Measurements from ENCODE around the gene FLNA.
"Not testable (repeated sequence)": the region's sequence is repeated elsewhere in the genome, so short reads cannot be mapped to it uniquely, and the experiment has no call there.

Gene FLNA

DNA sequence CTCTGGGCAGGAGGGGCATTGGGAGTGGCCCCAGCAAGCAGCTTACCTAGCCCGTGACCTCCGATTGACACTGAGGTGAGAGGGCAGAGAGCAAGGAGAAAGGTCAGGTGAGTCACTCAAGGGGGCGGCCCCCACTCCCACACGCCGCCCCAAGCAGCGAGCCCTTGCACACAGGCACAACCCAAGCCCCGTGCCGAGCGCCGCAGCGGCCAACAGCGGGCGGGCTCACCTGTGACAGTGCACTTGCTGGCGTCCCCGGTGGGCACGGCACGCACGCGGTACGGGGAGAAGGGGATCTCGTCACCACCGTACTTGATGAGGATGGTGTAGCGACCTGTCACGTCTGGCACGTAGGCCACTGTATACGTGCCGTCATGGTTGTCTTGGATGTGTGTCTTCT lies 17.2 kb downstream of the FLNA start:
- DNase-seq, result no peak

DNA sequence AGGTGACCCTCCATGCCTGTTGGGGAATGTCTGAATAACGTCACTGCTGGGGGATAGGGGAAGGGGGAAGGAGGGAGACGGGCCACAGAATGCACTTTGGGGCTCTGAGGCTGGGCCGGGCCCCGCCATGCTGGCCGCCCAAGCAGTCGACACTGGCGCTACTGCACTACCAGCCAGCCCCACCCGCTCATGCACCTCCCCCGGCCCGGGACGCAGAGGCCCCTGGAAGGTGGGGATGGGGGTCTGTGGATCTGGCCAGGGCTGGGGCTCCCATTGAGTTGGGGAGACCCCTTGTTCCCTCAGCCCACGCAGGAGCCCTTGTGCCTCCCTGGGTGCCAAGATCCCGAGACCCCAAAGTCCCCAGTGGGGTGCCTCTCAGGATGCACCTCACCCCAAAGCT lies 17.8 kb downstream of the FLNA start:
- DNase-seq, result no peak

DNA sequence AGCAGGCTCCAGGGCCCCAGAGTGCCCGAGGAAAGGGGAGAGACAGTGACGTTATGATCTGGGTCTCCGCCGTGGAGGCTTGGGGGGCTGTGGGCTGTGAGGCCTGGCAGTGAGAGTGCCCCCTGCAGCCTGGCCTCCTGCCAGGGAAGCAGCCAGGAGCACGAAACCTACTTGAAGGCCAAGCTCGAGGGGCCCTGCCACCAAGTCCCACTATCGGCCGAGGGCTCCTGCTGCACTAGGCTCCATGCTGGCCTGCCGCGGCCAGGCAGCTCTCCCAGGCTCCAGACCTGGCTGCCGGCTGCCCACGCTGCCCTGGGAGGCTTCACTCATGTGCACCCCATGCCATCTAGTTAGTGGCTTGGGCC lies 18.7 kb downstream of the FLNA start:
- no peak for DNase-seq

DNA sequence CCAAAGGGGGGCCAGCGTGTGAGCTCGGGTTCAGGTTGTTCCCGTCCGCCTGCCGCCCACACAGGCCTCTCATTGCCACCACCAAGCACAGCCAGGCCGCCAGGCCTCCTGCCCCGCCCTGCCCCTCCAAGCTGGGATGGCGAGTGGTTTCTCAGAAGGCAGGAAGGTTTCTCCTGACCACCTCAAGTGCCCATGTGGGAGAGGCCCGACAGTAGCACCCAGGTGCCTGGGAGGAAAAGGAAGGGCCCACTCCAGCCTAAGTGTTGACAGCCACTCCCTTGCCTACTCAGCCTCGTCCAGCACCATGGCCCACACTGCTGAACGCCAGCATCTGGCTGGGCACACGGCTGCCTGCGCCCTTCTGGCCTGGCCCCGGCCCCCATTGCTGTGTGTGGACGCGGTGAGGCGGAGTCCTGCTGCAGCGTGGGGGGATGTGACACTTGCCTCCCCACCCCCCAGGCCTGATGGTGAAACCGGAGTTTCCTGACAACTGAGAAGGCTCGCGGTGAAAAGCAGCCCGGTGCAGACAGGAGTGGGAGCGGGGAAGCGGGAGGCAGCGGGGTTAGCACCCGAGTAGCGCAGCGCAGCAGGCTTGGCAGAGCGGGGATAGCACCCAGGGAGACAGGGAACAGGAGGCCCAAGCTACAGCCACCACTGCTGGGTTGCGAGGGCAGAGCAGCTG lies 19.2 kb downstream of the FLNA start:
- no peak for DNase-seq

DNA sequence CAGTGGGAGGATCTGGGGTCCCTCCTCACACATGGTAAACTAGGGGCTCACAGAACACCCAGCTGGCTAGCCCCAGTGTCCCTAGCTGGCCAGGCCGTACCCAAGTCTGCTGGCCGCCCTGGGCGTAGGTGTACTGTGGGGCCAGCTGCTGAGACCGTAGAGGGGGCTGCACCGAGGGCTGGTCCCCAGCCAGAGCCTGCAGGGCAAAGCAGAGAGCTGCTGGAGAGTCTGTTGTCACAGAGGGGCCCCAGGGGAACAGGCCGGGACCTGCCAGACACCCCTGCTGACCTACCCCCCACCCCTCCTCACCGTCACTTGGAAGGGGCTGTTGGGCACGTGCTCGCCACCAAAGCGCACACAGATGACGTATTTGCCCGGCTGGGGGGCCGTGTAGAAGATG lies 19.9 kb downstream of the FLNA start:
- no peak for DNase-seq

DNA sequence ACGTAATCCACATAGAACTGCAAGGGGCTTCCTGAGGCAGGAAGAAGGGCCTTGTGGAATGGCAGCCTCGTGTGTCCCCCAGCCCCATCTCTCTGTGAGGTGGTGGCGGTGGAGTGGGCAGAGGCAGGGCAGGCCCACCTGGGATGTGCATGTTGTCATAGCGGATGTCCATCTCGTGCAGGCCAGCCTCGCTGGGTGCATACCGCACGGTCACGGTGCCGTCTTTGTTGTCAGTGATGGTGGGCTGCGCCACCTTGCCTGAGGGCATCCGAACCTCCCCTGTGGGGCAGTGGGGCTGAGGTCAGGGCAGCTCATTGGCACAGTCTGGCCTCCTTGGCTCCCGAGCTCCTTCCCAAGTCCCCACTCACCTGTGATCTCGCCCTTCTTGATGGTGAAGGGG lies 20.4 kb downstream of the FLNA start:
- DNase-seq, result no peak

DNA sequence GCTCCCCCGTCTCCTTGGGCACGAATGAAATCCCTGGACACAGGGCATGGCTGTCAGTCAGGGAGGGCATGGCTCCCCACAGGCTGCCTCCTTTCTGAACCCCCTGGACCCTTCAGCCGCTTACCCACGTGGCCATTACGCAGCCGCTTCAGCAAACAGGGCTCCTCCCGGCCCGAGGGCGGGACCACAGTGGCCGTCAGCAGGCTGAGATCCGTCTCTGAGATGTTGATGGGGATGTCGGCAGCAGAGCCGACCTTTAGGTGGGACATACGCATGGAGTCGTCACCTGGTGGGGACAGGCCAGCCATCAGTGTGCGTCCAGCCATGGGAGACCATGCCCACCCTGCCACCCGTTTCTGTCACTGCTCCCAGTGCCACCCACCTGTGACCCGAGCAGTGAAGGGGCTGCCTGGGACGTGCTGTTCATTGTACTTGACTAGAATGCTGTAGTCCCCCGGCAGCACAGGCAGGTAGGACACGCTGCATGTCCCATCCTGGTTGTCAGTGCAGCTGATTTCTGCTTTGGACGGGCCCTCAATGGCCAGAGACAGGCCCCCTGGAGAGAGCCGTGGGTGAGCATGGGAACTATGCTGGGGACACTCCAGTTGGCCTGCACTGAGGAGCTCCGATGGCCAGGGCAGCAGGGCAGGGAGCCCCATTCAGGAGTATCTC lies 21.1 kb downstream of the FLNA start:
- no peak for DNase-seq

DNA sequence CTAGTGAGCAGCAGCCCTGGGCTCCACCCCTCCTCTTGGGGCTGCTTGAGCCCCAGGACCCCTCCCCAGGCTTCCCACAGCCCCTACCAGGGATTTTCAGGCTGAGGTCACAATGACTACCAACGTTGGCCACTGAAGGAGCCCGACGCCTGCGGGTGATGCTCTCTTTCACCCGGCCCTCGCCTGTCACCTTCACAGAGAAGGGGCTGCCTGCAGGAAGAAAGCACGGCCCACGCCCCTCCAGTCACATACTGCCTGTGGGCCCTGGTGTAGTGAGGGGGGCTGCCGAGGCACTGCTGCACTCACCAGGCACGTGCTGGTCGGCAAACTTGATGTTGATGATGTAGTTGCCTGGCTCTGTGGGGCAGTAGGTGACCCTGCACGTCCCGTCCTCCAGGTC lies 22.0 kb downstream of the FLNA start:
- DNase-seq, result no peak

DNA sequence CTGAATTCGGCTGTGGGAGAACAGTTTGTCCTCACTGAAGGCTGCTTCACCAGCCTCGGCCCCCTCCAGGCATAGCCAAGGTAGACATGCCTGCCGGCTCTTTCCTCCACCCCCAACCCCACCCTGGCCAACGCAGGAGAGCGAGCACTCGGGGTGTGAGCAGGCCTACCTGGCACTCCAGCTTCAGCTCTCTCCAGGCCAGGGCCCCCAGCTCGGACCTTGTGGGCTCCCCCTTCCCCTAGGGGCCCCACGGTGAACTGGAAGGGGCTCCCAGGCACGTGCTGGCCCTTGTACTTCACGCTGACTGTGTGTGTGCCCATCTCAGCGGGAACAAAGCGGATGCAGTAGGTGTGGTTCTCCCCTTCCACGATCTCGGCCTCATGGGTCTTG lies 22.4 kb downstream of the FLNA start:
- no peak for DNase-seq

DNA sequence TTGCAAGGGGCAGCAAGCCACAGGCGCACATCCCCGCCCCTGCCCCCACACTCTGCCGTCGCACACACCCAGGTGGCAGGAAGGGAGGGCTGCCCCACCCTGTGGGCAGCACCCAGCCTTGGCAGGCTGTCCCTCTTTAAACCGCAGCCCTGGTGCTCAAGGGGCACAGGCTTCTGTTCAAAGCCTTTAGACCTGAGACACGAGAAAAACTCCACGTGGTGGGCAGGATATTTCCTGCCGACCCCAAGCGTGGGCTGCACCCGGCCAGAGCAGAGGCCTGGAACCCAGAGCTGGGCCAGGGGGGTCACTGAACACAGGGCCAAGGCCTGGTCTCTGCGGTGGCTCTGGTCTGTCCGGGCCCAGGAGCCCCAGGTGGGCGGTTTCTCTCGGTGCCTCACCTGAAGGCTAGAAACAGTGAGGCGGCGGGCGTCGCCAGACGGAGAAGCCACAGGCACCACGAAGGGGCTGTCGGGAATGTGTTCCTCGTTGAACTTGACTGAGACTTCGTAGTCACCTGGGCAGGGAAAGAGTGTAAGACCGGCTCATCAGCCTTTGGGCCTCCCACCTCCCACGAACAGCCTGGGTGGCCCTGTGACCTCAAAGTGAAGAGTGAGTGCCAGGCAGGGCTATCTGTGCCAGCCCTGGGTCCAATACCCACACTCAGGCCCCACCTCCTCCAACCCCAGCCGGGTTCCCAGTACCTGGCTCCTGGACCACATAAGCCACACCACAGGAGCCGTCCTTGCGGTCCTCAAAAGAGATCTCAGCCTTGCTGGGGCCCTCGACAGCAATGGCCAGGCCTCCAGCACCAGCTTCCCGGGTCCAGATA lies 23.0 kb downstream of the FLNA start:
- DNase-seq, result no peak

DNA sequence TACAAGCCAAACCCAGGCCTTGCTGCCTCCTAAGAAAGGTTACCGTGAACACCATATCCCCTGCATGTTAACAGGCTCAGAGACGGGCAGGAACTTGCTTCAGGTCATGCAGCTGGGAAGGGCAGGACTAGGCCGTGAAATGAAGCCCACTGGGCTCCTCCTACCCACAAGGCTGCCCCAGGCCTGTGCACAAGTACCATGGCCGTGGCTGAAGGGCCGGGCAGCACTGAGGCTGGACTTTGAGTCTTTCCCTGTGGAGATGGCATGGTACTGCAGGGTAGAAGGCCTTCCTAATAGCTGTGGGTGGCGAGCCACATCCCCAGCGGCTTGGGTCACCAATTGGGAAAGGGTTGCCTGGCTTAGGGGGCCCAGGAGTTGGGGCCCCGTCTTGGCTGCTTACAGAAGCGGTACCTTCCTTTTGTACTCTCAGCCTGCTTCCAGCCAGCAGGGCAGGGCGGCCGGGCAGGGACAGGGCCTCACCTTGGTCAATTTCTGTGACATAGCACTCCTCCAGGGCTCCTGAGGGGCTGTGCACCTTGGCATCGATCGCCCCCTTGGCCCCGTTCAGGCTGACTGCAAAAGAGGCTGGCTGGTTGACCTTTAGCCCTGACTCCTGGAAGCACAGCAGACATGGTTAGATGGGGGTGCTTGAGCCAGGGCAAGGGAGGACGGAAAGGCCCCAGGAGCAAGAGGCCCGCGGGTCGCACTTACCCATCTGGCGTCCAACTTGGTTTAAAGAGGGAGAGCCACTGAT lies 23.8 kb downstream of the FLNA start:
- DNase-seq, result no peak

DNA sequence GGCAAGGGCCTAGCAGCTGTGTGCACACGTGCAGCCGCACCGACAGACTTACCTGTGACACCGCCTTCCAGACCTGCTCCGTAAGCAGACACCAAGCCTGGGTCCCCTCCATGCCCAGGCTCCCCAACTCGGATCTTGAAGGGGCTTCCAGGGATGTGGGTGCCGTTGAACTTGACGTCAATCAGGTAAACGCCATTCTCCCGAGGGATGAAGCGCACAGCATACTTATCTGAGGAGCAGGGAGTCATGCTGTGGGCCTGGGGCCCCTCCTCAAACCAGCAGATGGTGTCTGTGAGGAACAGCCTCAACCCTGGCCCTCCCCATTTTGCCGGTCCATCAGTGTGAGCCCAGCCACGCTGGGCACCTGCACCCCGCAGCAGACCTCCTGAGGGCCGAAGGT lies 24.5 kb downstream of the FLNA start:
- DNase-seq, result no peak

DNA sequence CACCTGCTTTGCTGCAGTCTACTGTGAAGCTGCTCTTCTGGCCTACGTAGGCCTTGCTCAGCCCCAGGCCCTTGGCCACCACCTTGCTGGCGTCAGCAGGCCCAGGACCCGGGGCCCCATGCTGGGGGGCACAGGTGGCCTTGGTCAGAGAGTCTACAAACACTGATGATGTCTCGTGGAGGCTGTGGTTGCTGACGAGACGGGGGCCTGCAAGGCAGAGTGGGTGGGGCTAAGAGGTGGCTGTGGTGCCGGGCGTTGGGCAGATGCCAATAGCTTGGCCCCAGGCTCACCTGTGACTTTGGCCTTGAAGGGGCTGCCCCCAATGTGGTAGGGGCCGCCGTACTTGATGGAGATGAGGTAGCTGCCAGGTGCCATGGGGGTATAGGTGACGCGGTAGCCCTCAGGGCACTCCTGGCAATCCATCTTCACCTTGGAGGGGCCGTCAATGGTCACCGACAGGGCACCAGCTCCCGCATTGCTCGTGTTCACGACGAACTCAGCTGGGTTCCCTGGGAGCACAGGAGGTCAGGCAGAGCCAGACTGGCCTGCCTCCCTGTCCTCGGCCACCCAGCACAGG lies 25.0 kb downstream of the FLNA start:
- DNase-seq, result no peak

DNA sequence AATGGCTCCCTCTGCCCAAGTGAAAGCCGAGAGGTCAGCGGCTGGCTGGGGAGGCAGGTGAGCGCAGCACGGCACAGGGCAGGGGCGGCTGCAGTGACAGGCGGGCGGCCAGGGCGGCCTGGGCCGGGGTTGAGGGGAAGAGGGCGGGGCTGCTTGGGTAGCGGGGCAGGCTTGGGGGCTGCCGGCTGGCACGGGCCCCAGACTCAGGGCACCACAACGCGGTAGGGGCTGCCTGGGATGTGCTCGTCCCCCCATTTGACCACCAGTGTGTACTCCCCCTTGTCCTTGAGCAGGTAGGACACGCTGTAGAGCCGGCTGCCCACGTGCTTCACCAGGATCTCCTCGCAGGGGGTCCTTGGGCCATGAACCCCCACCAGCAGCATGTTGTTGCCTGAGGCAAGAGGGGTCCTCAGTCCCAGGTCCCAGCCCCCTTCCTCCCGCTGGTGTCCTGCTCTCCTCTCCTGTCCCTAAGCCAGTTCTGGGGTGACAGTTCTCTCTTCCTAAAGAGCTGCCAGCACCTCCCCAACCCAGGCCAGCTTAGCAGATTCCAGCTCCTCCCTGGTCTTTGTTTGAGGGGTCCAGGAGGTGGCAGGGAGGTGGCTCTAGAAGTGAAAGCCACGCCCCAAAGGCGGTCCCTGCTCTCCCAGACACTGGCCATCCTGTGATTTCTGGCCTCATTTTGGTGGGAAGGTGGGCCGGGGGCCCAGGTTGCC lies 25.6 kb downstream of the FLNA start:
- DNase-seq, result no peak

DNA sequence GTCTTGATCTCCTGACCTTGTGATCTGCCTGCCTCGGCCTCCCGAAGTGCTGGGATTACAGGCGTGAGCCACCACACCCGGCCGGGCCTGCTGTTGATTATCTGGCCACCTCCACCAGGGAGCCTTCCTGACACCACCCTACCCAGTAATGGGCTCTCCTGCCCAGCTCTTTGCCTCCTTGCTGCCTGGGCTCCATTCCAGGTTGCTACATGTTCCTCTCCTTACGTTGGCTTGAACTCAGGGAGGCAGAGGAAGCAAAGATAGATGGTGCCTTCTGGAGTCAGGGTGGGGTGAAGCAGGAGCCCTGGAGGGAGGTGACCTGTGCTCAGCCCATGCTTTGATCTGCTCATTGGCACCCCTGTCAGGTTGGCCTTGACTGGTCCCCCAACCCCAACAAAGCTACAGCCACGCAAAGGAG lies 26.3 kb downstream of the FLNA start:
- no peak for DNase-seq

DNA sequence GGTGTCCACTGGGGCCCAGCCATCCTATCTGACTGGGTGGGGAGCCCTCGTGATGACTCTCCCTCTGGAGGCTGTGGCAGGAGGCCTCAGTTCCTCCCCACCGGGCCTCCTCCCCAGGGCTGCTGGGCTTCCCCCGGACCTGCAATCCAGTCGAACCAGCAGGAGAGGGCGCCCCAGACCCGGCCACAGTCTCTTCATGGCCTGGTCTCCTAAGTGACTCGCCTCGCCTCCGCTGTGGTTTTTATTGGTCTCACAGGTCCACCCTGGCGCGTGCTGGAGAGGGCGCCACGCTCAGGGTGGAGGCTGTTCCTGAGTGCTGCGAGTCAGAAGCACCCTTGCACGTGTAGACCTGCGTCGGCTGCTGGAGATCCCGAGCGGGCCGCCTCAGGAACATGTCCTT lies 30.8 kb downstream of the FLNA start:
- DNase-seq, result not testable (repeated sequence)

DNA sequence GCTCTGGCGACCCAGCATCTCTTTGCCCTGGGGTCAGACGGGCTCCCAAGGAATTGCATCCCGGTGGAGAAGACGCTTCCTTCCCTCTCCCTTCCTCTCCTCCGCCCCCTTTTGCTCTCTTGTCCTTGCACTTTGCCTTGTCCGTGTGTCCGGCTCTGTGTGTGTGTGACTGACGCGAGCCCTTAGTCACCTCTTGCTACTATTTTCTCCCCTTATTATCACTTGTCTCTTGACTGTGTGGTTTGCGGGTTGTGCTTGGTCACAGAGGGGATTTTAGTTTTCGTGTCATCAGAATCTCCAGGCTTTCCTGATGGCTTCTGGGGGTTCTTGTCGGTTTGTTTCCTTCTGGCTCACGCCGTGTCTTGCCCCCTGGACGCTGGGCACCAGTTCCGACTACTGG lies 31.4 kb downstream of the FLNA start:
- DNase-seq, result not testable (repeated sequence)

DNA sequence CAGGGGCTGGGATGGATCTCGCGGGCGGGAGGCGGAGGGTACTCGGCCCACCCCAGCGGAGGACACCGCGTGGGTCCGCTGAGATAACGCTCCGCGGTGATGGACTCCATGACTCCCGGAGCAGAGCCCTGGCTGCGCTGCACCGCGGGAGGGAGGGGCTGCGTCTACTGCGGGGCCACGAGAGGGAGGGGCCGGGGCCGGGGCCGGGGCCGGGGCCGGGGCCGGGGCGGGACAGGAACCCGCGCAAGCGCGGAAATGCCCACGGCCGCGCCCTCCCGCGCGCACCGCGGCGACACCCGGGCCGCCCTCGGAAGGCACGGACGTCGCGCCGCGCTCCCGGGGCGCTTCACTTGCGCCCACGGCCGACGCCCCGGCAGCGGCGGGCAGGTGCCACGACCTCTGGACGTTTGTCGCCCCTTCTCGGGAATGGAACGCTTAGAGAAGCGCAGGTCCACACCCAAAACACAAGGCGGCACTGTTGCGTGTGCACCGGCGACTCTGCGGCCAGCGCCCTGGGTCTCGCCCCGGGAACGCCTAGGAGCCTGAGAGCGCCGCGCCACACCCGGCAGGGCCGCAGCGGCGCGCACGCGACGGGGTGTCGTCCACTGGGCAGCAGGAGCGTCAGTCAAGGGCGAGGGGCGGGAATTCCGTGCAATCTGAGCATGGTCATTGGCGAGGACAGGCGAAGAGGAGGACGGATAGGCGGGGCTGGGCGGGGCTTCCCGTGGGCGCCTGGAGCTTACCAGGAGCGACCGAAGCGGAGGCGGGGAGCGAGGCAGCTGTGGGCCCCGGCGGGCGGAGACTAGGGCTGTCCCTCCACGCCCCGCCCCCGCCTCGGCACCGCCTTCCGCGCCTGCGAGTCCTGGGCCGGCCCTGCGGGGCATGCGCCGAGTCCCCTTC lies 32.8 kb downstream of the FLNA start:
- DNase-seq, result not testable (repeated sequence)

DNA sequence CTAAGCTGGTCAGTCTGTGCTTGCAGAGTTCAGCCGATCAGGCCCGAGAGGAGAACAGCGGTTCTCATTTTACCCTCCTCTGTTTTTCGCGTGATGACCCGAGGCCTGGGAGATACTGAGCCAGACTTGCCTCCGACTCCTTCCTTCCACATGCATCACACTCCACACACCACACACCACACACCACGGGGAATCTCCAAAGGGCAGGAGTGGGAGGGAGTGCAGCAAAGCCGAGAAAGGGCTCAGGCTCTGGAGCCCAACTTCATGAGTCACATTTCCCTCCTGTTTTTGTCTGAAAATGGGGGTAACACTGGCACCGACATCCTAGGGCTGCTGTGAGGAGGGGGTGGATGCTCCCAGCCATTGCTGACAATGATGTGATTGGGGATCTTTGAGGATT lies 39.9 kb downstream of the FLNA start:
- DNase-seq, result no peak

DNA sequence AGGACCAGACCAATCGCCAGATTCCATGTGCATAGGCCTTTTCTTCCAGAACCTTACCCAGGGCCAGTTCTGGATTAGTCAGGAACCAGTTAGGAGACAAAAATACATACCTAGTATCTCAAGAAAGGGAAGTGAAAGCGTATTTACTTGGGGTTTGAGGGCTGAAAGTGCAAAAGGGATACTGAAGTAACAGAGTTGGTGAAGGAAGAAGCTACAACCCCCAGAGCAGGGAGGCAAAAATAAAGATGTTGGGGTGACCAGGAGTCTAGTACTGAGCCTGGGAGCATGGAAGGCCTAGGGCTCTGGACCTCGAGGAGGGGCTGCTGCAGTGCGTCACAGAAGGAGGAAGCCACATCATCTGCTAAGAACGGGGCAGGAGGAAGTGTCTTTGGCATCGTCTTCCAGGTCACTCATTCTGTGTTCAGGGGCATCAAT lies 40.6 kb downstream of the FLNA start:
- no peak for DNase-seq

DNA sequence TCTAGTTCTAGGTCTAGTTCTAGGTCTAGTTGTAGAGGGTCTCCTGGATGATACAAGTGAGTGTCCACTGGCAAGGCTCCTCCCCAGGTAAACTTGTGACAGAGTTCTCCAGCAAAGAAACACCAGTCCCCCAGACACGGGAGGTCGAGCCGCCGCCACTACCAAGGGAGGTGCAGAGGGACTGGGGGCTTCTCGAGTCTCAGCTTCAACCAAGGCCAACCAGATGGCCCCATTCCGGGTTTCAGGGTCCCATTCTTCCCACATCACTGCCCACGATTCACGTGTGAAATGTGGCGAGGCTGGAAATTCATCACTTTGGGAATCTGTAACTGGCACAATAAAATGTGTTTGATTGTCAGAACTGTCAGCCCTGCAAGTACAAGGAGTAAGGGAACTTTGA lies 41.3 kb downstream of the FLNA start:
- no peak for DNase-seq
